ENCODE data around the gene CEP85L.

GRCh38 chr6:118565311-118565960 is 86.0 kb downstream of the CEP85L start:
- TF ChIP-seq CTCF (conservative IDR thresholded peaks at IDR 0.05 in 1 of 2, IDR thresholded peaks at IDR 0.05 in 1 of 2; ENCODE audit: low read depth in 1 of 2, low read length in 2 of 2): peak; percentile 5 to 27
- TF ChIP-seq EZH2 (IDR thresholded peaks at IDR 0.05; ENCODE audit: low read length, missing control alignments): no peak

All from fibroblast of lung (primary cell).